Esophagus squamous epithelium (tissue), 4 donors: ENCODE results near the gene ENOX1.

Experiments used
- CTCF ChIP-seq, 6 experiments: fragments of 450-650 bp in 4 of 6; fragments of 200-600 bp in 2 of 6; sonication (generic) in 2 of 6; IDR thresholded peaks; one replicate each; pipeline ENCODE4 v1.5.1; 2016 to 2019; ENCODE audit warnings: antibody characterized with exemption in 6 of 6, mild to moderate bottlenecking in 4 of 6, moderate library complexity in 4 of 6
- POLR2A ChIP-seq, 4 donors: fragments of 450-650 bp; IDR thresholded peaks; one replicate each; pipeline ENCODE4 v1.6.1; 2017; ENCODE audit warnings: antibody characterized with exemption in 4 of 4, mild to moderate bottlenecking in 4 of 4, moderate library complexity in 3 of 4

GRCh38 chr13:43446126-43446525, 340.6 kb downstream of the ENOX1 start:
- TF ChIP-seq CTCF (IDR thresholded peaks at IDR 0.05) (no peak), POLR2A (IDR thresholded peaks at IDR 0.05) (no peak)
